Activated T-cell treated with anti-CD3 and anti-CD28 coated beads for 4 hours (primary cell): ENCODE data around the gene RMND5A.
"Not testable (repeated sequence)": the region's sequence is repeated elsewhere in the genome, so short reads cannot be mapped to it uniquely, and the experiment has no call there.

ENCODE experiments used
- DNase-seq: peaks from one replicate; pipeline ENCODE4 v3.0.0-alpha.2; 2020

Gene RMND5A

DNA sequence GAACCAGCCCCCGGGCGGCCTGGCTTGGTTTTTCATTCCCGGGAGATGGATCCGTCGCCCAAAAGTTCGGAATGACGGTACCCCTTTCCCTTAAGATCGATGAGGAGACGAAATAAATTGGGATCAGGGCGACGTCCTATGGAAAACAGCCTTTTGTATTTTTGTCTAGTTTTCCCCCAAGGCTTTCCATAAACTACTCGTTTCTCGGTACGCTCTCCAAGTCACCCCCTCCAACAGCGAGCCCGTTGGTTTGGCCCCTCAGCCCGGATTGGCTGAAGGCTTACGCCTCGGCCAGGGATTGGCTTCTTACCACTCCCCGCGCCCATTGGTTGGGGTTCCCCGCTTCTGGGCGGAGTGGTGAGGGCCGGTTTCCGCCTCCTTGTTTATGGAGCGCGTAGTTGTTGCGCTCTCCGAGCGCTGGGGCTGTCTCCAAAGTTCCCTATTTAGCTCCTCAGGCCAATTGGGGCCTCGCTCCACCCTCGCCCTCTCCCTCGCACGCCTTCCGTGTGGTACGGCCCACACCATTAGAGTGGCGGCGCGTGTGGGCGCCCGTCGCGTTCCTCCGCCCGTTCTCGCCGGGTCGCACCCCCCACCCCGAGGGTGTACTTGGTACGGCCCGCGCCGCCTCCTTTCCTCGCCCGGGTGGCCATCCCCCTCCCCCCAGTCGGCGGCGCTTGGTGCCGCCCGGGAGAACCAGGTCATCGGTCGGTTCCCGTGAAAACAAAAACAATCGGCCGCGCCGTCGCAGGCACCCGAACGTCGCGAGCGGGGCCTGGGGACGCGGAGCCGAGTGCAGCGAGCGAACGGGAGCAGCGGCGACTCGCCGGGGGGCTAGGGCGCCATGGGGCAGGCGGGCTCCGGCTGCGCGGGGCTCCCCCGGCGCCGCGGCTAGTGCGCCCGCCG, at the start of gene RMND5A:
RMND5A (plus strand) TSS at position 655 of the 903 bp plus-strand sequence. CDS start 377 bp downstream, outside the sequence.
- peak; percentile 86 for DNase-seq

- no peak for DNase-seq
Measured at GRCh38 chr2:86671337-86671981, 48.6 kb upstream of the RMND5A start.

GRCh38 chr2:86672027-86672545, 48.0 kb upstream of the RMND5A start:
- DNase-seq, result no peak

- DNase-seq, result no peak
Measured at GRCh38 chr2:86673011-86673410, 47.1 kb upstream of the RMND5A start.

DNA sequence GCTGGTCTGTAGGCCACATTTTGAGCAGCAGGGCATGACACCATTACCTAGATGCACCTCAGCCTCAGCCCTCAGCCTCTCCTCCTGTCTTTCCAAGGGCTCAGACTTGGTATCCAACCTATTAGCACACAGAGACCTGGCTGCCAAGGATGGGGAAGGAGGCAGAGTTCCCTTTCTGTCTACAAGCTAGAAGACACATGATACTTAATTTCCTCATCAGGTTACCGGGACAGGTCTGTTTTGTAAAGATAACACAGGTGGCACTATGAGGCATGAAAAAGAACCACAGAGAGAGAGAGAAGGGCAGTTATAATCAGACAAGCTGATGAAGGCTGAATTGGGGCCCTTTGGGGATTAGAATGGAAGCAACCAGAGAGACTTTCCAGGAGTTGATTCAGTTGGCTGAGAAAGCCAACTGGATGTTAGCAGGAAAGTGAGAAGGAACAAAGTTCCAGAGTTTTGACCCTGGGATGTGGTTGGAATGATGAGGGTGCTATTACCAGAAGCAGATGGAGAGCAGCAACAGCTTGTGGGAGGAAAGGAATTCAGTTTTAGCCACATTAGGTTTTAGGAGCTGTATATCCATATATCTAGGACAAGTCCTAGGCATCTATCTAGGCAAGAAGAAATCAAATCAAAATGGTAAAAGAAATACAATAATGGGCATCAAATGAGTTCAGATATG, 46.0 kb upstream of the RMND5A start:
- DNase-seq, result no peak

DNA sequence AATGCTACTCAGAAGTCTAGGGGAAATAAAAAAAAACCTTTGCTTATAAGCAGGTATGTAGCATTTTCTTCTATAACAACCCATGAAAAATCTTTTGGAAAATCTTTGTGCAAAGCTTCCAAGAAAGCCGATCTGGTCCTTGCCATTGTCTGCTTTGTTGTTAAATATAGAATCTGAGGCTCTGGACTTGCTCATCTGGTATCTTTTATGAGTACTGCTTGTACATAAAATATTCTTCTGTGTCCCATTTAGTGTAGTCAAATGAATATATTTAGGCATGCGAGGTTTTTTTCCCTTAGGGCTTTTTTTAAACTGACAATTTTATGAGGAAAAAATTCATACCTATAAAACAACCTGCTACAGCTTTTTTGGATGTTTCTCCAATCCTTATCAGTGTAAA, 45.0 kb upstream of the RMND5A start:
- DNase-seq, result no peak

GRCh38 chr2:86675511-86676015, 44.5 kb upstream of the RMND5A start:
- no peak for DNase-seq

- no peak for DNase-seq
Measured at GRCh38 chr2:86677816-86678215, 42.3 kb upstream of the RMND5A start.

- DNase-seq, result no peak
Measured at GRCh38 chr2:86679036-86679435, 41.1 kb upstream of the RMND5A start.

DNA sequence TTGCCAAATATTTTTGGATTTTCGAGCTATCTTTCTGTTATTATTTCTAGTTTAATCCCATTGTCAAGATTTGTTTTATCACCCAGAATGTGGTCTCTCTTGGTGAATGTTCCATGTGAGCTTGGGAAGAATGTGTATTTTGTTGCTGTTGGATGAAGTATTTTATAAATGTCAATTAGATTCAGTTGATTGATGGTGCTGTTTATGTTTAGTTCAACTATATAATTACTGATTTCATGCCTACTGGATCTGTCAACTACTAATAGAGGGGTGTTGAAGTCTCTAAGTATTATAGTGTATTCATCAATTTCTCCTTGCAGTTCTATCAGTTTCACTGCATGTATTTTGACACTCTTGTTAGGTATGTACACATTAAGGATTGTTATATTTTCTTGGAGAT, 34.7 kb upstream of the RMND5A start:
- no peak for DNase-seq

DNA sequence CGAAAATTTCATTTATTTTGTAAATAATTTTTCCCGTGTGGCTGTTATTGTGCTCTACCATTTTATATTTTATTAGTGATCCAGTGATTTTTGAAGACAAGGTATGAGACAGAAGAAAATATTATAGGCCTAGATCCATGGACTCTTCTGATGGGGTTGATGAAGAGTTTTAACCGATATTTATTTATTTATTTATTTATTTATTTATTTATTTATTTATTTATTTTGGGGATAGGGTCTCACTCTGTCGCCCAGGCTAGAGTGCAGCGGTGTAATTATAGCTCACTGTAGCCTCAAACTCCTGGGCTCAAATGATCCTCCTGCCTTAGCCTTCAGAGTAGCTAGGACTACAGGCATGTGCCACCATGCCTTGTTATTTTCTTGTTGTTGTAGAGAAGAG, 33.6 kb upstream of the RMND5A start:
- no peak for DNase-seq

DNA sequence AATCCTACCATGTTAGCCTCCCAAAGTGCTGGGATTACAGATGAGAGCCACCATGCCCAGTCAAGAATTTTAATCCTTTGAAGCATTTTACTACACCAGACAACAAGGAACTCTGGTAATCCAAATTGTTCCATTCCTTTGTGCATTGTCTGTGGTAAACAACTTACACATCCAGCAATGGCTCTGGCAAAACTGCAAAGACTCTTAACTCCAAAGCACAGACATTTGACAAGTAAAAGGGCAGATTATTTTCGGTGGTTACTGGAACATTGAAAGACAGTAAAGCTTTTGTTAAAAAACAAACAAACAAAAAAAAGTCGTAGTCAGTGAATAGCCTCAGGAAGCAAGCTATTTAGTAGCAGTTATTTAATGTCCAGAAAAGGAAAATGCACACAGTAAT, 33.2 kb upstream of the RMND5A start:
- DNase-seq, result no peak

DNA sequence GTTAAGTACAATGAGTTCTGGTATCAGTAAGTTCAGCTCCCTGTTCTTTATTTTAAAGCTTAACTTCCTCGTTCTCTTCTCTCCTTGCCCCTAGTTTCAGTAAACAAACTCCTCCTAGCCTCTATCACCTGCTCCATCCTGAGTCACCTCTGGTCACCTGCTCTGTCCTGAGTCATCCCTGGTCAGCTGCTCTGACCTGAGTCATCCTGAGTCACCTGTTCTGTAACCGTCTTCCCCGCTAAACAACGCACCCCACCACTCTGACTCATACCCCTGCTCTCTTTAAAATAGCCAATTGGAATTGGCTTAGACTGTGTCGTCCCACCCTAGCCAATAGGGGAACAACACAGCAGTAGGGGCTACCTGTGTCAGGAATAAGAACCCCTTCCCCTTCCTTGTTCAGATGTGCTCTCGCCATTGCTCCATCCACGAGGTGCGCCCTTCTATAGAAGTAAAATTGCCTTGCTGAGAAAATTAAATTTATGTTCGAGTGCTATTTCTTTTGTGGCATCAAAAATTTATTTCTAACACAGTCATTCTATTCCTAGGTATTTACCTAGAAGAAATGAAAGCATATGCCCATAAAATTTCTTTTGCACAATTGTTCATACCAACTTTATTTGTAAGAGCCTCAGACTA, 24.9 kb upstream of the RMND5A start:
- DNase-seq, result no peak

DNA sequence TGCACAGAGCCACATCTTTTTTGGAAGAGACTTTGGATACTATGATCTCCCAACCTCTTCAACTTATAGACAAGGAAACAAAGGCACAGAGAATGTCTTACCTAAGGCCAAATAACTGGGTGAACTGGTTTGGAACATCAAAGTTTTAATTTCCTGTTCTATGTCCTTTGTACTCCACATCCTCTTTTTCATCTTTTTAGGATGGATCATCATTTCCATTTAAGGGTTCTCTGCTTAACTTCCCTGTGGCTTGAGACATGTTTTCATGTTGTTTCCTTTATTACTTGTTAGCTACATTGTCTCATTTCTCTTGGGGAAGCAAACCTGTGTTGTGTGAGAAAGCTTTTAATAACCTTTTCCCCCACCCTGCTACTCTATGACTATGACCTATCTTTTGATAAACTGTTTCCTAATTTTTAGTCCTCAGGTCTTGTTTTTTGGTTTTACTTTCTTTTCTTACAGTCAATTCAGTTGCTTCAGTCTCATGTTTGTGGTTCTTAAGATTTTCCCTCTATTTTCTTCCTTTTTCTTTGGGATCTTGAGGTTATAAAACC, 22.5 kb upstream of the RMND5A start:
- DNase-seq, result no peak

- DNase-seq, result no peak
Measured at GRCh38 chr2:86700690-86701089, 19.4 kb upstream of the RMND5A start.

DNA sequence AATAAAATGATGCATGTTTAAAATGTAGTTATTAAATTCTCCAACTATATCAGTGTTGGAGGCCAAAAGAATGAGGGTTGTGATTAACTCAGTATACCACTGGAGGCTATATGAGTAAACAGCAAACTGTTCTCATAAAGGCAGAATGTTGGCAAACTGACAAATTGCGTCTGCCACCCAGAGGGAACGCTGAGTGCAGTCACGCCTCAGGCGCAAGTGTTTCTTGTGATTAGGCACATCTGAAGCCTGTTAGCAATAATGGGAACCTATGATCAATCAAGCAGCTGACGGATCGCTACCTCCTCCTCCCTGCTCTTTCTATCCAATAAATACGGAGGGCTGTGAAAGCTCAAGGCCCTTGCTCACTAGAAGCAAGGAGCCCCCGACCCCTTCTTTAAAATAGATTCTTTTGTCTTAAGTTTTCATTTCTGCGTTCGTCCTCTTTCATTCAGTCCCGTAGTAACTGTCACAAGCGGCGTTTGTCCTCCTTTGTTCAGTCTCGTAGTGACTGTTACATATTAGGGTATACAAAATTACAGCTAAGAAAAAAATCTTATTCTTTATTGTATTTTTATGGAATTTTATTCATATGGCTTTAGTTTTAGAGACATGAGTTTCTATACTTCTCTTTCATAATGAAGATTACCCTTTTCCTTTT, 16.3 kb upstream of the RMND5A start:
- no peak for DNase-seq

DNA sequence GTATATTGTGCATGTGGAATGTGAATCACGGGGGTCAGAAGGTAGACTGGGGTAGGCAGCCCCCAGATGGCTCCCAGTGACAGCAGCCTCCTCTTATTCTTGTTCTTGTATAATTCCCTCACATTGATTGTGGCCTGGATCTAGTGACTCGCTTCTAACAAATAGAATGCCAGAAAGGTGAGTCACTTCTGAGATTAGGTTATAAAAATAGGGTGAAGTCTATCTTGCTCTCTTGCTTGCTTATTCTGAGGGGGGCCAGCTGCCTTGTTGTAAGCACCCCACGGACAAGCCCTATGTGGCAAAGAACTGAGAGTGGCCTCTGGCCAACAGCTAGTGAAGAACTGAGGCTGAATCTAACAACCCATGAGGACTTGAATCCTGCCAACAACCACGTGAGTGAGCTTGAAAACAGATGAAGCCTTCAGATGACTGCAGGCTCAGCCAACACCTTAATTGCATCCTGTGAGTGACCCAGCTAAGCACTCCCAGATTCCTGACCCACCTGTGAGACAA, 15.6 kb upstream of the RMND5A start:
- no peak for DNase-seq

DNA sequence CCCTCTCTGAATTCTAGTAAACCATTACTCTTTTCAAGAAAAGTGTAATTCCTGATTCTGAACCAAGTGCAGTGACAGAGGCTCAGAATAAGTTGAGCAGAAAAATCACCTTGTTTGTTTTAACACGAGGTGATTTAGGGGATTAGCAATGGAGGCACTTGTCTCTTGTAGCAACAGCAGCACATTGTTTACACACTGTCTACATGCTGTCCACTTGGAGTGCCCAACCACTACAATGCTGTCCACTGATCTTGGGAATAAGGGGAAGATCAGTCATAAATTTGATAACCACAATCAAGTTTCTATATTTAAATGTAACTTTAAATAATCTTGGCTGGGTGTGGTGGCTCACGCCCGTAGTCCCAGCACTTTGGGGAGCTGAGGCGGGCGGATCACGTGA, 13.9 kb upstream of the RMND5A start:
- no peak for DNase-seq

DNA sequence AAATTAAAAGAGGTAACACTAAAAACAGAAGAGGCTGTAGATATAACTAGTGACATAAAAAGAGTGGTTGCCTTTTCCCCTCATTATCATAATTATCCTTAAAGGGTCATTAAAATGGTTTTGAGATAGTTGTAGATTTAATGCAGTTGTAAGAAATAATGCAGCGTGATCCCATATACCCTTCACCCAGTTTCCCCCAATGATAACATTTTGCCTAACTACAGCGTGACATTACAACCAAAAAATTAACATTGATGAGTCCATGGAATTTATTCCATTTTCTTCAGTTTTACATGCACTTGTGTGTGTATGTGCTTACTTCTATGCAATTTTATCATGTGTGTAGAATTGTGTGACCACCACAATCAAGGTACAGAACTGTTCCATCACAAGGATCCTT, 13.2 kb upstream of the RMND5A start:
- DNase-seq, result no peak

GRCh38 chr2:86708126-86708525, 12.0 kb upstream of the RMND5A start:
- not testable (repeated sequence) for DNase-seq

DNA sequence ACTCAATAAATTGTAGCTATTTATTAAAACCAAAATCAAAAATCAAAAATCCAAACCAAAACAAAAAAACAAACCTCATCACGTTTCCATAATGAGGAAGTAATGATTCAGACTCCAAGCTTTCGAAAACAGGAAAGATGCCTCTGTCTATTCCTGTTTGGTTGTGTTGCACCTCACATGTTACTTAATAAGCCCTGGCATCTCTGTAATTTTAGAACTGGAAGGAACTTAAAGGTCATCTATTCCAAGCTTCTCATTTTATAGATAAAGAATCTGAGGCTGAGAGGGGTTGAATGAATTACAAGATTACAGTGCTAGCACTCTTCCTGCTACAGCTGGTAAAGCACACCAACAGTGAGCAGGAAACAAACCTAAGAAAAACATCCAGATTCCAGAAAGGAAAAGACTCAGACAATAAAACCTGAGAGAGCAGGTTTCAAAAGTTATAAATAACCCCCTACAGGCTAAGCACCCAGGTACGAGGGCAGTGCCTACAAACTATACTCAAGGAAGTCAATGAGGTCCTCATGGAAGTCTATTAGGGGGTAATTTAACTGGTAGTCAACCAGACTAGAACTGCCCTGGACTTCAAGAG, 5.4 kb upstream of the RMND5A start:
- DNase-seq, result not testable (repeated sequence)
